GM12878 (cell line): ENCODE results near the gene CCND2. TPM values are rescaled to one million over a fixed set of nuclear protein-coding genes. Genes with fewer than 3 reads are reported as not detected.
A peak's percentile ranks its signal among the peaks of the same experiment; 100 is the strongest.

ENCODE experiments used
- ATAC-seq: fragments of 200-7000 bp; cut with Tn5 transposase; 3 replicates; pipeline ENCODE4 v1.9.1; 2020; ENCODE audit warnings: mild to moderate bottlenecking, moderate library complexity
- BruUV-seq: library from RNA; stranded (reverse); fragments of 400-500 nt; replicated peaks from 2 replicates; lab custom pipeline; 2021; lab: Mats Ljungman, UMichigan
- CTCF ChIA-PET: fragments of 300-600 bp; sonication (Branson Sonifier 250); formaldehyde crosslinking; extraction: SDS; loops from one replicate; lab custom pipeline; 2021; ENCODE audit warnings: inconsistent platforms; lab: Yijun Ruan, JAX
- POLR2A ChIA-PET: fragments of 350-600 bp; formaldehyde crosslinking; extraction: SDS; loops from one replicate; lab custom pipeline; 2021; ENCODE audit warnings: inconsistent platforms; lab: Charles Lee
- RAD21 ChIA-PET: fragments of 300-600 bp; sonication (Branson Sonifier 250); formaldehyde crosslinking; loops from one replicate; lab custom pipeline; 2023; ENCODE audit warnings: antibody characterized with exemption; ENCODE audit not compliant: unreplicated experiment; lab: Charles Lee
- SMC1A ChIA-PET: fragments of 300-600 bp; sonication (Branson Sonifier 250); formaldehyde crosslinking; loops from one replicate; lab custom pipeline; 2023; ENCODE audit not compliant: unreplicated experiment, uncharacterized antibody; lab: Charles Lee
- DNase-seq: peaks from one replicate; pipeline ENCODE4 v3.0.0-alpha.2; 2011; ENCODE audit warnings: low read depth, low spot score
- FAIRE-seq: peaks from 3 replicates; lab custom pipeline; 2011; peaks lifted over from hg19 to GRCh38; lab: Jason Lieb, UNC
- H2AFZ ChIP-seq: 2 replicates; pipeline ENCODE4 v1.6.0; 2011; ENCODE audit warnings: low read depth, low read length, control low read depth; ENCODE audit not compliant: control insufficient read depth
- H3K27ac ChIP-seq: 2 replicates; pipeline ENCODE4 v1.5.1; 2011; ENCODE audit warnings: control low read depth; ENCODE audit not compliant: control insufficient read depth, insufficient read depth
- H3K27me3 ChIP-seq, 2 experiments: replicated peaks in 1 of 2; 2 replicates each; pipeline versions ENCODE4 v1.6.0 to v1.6.1; 2011; ENCODE audit warnings: low read length in 1 of 2; ENCODE audit not compliant: control insufficient read depth in 2 of 2, insufficient read depth in 2 of 2
- H3K36me3 ChIP-seq, 2 experiments: 2 replicates each; pipeline ENCODE4 v1.5.1; 2011; ENCODE audit warnings: low read length in 1 of 2; ENCODE audit not compliant: control insufficient read depth in 2 of 2, insufficient read depth in 2 of 2
- H3K4me1 ChIP-seq: 2 replicates; pipeline ENCODE4 v1.6.1; 2011; ENCODE audit warnings: mild to moderate bottlenecking, low read length, moderate library complexity, mixed read lengths; ENCODE audit not compliant: control insufficient read depth, insufficient read depth
- H3K4me2 ChIP-seq: 2 replicates; pipeline ENCODE4 v1.6.0; 2011; ENCODE audit warnings: control low read depth; ENCODE audit not compliant: control insufficient read depth, insufficient read depth
- H3K4me3 ChIP-seq: fragments of 200-600 bp; sonication (generic); 2 replicates; pipeline ENCODE4 v1.5.1; 2016
- H3K79me2 ChIP-seq: 2 replicates; pipeline ENCODE4 v1.6.0; 2011; ENCODE audit warnings: low read length; ENCODE audit not compliant: control insufficient read depth, insufficient read depth
- H3K9ac ChIP-seq: 2 replicates; pipeline ENCODE4 v1.8.0; 2011; ENCODE audit warnings: low read length, control low read depth, mixed read lengths; ENCODE audit not compliant: control insufficient read depth, insufficient read depth
- H3K9me3 ChIP-seq: replicated peaks from 3 replicates; pipeline ENCODE4 v1.5.1; 2011; ENCODE audit warnings: mild to moderate bottlenecking, low read length; ENCODE audit not compliant: control insufficient read depth, insufficient read depth
- H4K20me1 ChIP-seq: 2 replicates; pipeline ENCODE4 v1.6.0; 2011; ENCODE audit not compliant: control insufficient read depth, insufficient read depth
- BACH1 ChIP-seq: fragments of 450-650 bp; IDR thresholded peaks from 2 replicates; pipeline ENCODE4 v1.6.1; 2017; ENCODE audit warnings: mild to moderate bottlenecking, borderline replicate concordance
- CHD1 ChIP-seq: IDR thresholded peaks from 2 replicates; pipeline ENCODE4 v1.6.1; 2012; ENCODE audit warnings: low read depth, low read length, improper control_type of control experiment
- EED ChIP-seq: sonication (generic); IDR thresholded peaks from 2 replicates; pipeline ENCODE4 v1.6.1; 2016; ENCODE audit warnings: antibody characterized with exemption, low read depth
- IKZF1 ChIP-seq: fragments of 450-650 bp; conservative IDR thresholded peaks from 2 replicates; pipeline ENCODE4 v1.6.1; 2017; ENCODE audit warnings: antibody characterized with exemption, mild to moderate bottlenecking
- IKZF2 ChIP-seq, 2 experiments: fragments of 450-650 bp; IDR thresholded peaks; 2 replicates each; pipeline ENCODE4 v1.6.1; 2017; ENCODE audit warnings: mild to moderate bottlenecking in 2 of 2, moderate library complexity in 2 of 2
- MXI1 ChIP-seq: fragments of 150-350 bp; IDR thresholded peaks from 2 replicates; pipeline ENCODE4 v1.6.1; 2011; ENCODE audit warnings: low read depth, mild to moderate bottlenecking, inconsistent platforms, low read length, improper control_type of control experiment
- NKRF ChIP-seq: fragments of 450-650 bp; conservative IDR thresholded peaks from 2 replicates; pipeline ENCODE4 v1.6.1; 2017; ENCODE audit warnings: mild to moderate bottlenecking, moderate library complexity
- POLR2A ChIP-seq: IDR thresholded peaks from 2 replicates; pipeline ENCODE4 v1.6.1; 2011; ENCODE audit warnings: low read depth, mild to moderate bottlenecking, low read length
- POLR2AphosphoS5 ChIP-seq: IDR thresholded peaks from 2 replicates; pipeline ENCODE4 v1.6.1; 2011; ENCODE audit warnings: mild to moderate bottlenecking, low read length, inconsistent platforms
- POU2F2 ChIP-seq: IDR thresholded peaks from 3 replicates; pipeline ENCODE4 v1.6.1; 2011; ENCODE audit warnings: low read depth, mild to moderate bottlenecking, low read length, borderline replicate concordance
- RUNX3 ChIP-seq: IDR thresholded peaks from 2 replicates; pipeline ENCODE4 v1.6.1; 2012; ENCODE audit warnings: low read length, inconsistent platforms
- TAF1 ChIP-seq: IDR thresholded peaks from 2 replicates; pipeline ENCODE4 v1.6.1; 2011; ENCODE audit warnings: mild to moderate bottlenecking, low read depth, low read length, borderline replicate concordance
- TARDBP ChIP-seq: IDR thresholded peaks from 2 replicates; pipeline ENCODE4 v1.6.1; 2016; ENCODE audit warnings: borderline replicate concordance
- YBX1 ChIP-seq: fragments of 450-650 bp; IDR thresholded peaks from 2 replicates; pipeline ENCODE4 v1.6.1; 2016; ENCODE audit warnings: antibody characterized with exemption
- YY1 ChIP-seq: IDR thresholded peaks from 2 replicates; pipeline ENCODE4 v1.6.1; 2011; ENCODE audit warnings: low read depth, mild to moderate bottlenecking, low read length
- WGBS: methylation state at CpG from one replicate; pipeline ENCODE4 v1.1.6; 2016; ENCODE audit warnings: low lambda C conversion rate; ENCODE audit not compliant: insufficient replicate concordance, insufficient coverage; ENCODE audit errors: missing lambda C conversion rate; 5-methylcytosine and 5-hydroxymethylcytosine counted together
- in situ Hi-C: fragments of 300-500 bp; cut with MboI; formaldehyde crosslinking; loops from 9 replicates; pipeline ENCODE4 v1.14.3; 2018; ENCODE audit warnings: mixed read lengths
- intact Hi-C: fragments of 100-400 bp; cut with micrococcal nuclease; formaldehyde crosslinking; loops from one replicate; pipeline ENCODE4 v1.14.2; 2022; ENCODE audit not compliant: unreplicated experiment
- polyA plus RNA-seq, 11 experiments: library from polyadenylated mRNA; depleted of rRNA in 4 of 11; unstranded in 6 of 11; stranded (reverse) in 5 of 11; fragments of >200 nt; fragmentation: Nextera tagmentation in 4 of 11; fragmentation: Illumina TruSeq in 1 of 11; extraction: Ambion mirVana in 4 of 11; extraction: Trizol in 1 of 11; gene quantifications; 1 replicate in 1 of 11; 2 replicates in 10 of 11; pipeline versions ENCODE4 v1.2.1 to v1.2.3, GENCODE V29; 2011 to 2016; ENCODE audit warnings: inconsistent platforms in 2 of 11, missing spikeins in 2 of 11, low read depth in 1 of 11
- total RNA-seq, 4 experiments: library from RNA; depleted of rRNA in 3 of 4; stranded (reverse); fragments of >200 nt in 3 of 4; fragmentation: Illumina TruSeq in 1 of 4; extraction: Trizol in 1 of 4; gene quantifications; 2 replicates each; pipeline versions ENCODE4 v1.2.1 to v1.2.3, GENCODE V29; 2013 to 2021

CCND2 gene
- total and polyA plus RNA-seq, 10 of the 15 experiments (the other 5 are each of a cell fraction or from before 2014, with no cell fraction given), result 30.1 to 263 (median 152) TPM

GRCh38 chr12:4274396-4275015 lies 944 bp downstream of the CCND2 start:
- ATAC-seq, result no peak
- WGBS, result under 1% methylated on average over 41 of the region's 42 CpGs
- Histone ChIP-seq H3K27me3 (no peaks in the 10 kb centered on the region), H3K4me3 (peak overlapping the region; percentile 99), H3K4me2 (peak overlapping the region; percentile 81; the same call in 1 of the 2 replicates), H4K20me1 (peaks cover 12% of the 10 kb centered on the region), H3K4me1 (peaks cover 25% of the 10 kb centered on the region), H3K9me3 (no peaks in the 10 kb centered on the region), H3K36me3 (peaks cover 9 to 19% of the 10 kb centered on the region in 2 experiments), H2AFZ (peak overlapping the region; percentile 61), H3K9ac (peak overlapping the region; percentile 96), H3K27ac (peak overlapping the region; percentile 86), H3K79me2 (peaks cover 77% of the 10 kb centered on the region)
- ChIA-PET CTCF (interaction anchor here (0.6 to 13.0 kb wide), 7 partner anchors 11 to 390 kb away, joined by 3 to 184 read pairs (median 58); no protein-coding TSS in a partner anchor), POLR2A (interaction anchor here (0.6 to 12.1 kb wide), 4 partner anchors 25 to 158 kb away, joined by 5 to 193 read pairs (median 94); no protein-coding TSS in a partner anchor), RAD21 (interaction anchor here (0.7 to 8.1 kb wide), 10 partner anchors 12 to 390 kb away, joined by 4 to 171 read pairs (median 38); no protein-coding TSS in a partner anchor), SMC1A (interaction anchor here (1.0 to 14.5 kb wide), 7 partner anchors 12 to 390 kb away, joined by 7 to 344 read pairs (median 36); no protein-coding TSS in a partner anchor)
- in situ Hi-C loops, result loop anchor here (5.0 to 10.0 kb wide), 4 partner anchors 130 to 387 kb away; no protein-coding TSS in a partner anchor
- no TSS peak for BruUV-seq
- intact Hi-C loops, result loop anchor here (5.0 to 10.0 kb wide), 2 partner anchors 310 to 402 kb away; partner anchors contain the start of gene PARP11
- 0 out of 3 replicates have a peak, but pooled peaks have one; percentile 27 for TF ChIP-seq POU2F2
- no peak for TF ChIP-seq YBX1
- TF ChIP-seq IKZF2 (IDR thresholded peaks at IDR 0.05), result peak; percentile 5 to 26; a peak in 2 of 4 replicates
- TF ChIP-seq TARDBP, result no peak
- TF ChIP-seq EED, result peak; percentile 37; the same call in 1 of the 2 replicates
- TF ChIP-seq RUNX3, result peak; percentile 49
- TF ChIP-seq NKRF, result no peak; the same call in 1 of the 2 replicates
- 0 out of 2 replicates have a peak, but pooled peaks have one; percentile 30 for TF ChIP-seq POLR2A
- peak; percentile 40 for TF ChIP-seq YY1
- TF ChIP-seq MXI1, result peak; percentile 37; the same call in 1 of the 2 replicates
- TF ChIP-seq POLR2AphosphoS5, result peak; percentile 52; the same call in 1 of the 2 replicates
- TF ChIP-seq IKZF1, result peak; percentile 32; the same call in 1 of the 2 replicates
- TF ChIP-seq BACH1, result 0 out of 2 replicates have a peak, but pooled peaks have one; percentile 24
- TF ChIP-seq TAF1, result 0 out of 2 replicates have a peak, but pooled peaks have one; percentile 31
- no peak for TF ChIP-seq CHD1
- no peak for DNase-seq
- FAIRE-seq, result no peak
